CD1c-positive myeloid dendritic cell (primary cell): ENCODE measurements around the gene TMCC3.
A peak's percentile ranks its signal among the peaks of the same experiment; 100 is the strongest.
"Not testable (repeated sequence)": the region's sequence is repeated elsewhere in the genome, so short reads cannot be mapped to it uniquely, and the experiment has no call there.

Experiments used
- DNase-seq: peaks from one replicate; pipeline ENCODE4 v3.0.0-alpha.2; 2016; ENCODE audit errors: extremely low spot score

The TMCC3 gene

GRCh38 chr12:94571556-94571955, 78.8 kb downstream of the TMCC3 start:
- DNase-seq, result no peak

- DNase-seq, result no peak
Measured at GRCh38 chr12:94570161-94570560, 80.2 kb downstream of the TMCC3 start.

- DNase-seq, result no peak
Measured at GRCh38 chr12:94567761-94568160, 82.6 kb downstream of the TMCC3 start.

GRCh38 chr12:94566345-94566744, 84.0 kb downstream of the TMCC3 start:
- DNase-seq, result peak; percentile 12

GRCh38 chr12:94565683-94566082, 84.7 kb downstream of the TMCC3 start:
- DNase-seq, result no peak

- no peak for DNase-seq
Measured at GRCh38 chr12:94563286-94563685, 87.1 kb downstream of the TMCC3 start.

- no peak for DNase-seq
Measured at GRCh38 chr12:94561943-94562411, 88.4 kb downstream of the TMCC3 start.

- DNase-seq, result no peak
Measured at GRCh38 chr12:94560431-94561221, 89.7 kb downstream of the TMCC3 start.

- DNase-seq, result no peak
Measured at GRCh38 chr12:94558612-94559011, 91.7 kb downstream of the TMCC3 start.

- DNase-seq, result peak; percentile 13
Measured at GRCh38 chr12:94557746-94558295, 92.5 kb downstream of the TMCC3 start.

GRCh38 chr12:94555687-94556086, 94.7 kb downstream of the TMCC3 start:
- no peak for DNase-seq

GRCh38 chr12:94553875-94554274, 96.5 kb downstream of the TMCC3 start:
- no peak for DNase-seq

GRCh38 chr12:94553130-94553519, 97.2 kb downstream of the TMCC3 start:
- DNase-seq, result no peak

GRCh38 chr12:94551810-94552209, 98.5 kb downstream of the TMCC3 start:
- DNase-seq, result no peak

GRCh38 chr12:94550964-94551363, 99.4 kb downstream of the TMCC3 start:
- DNase-seq, result peak; percentile 60

GRCh38 chr12:94548833-94549232, 101.5 kb downstream of the TMCC3 start:
- not testable (repeated sequence) for DNase-seq

- DNase-seq, result peak; percentile 45
Measured at GRCh38 chr12:94545935-94546771, 104.2 kb downstream of the TMCC3 start.

- no peak for DNase-seq
Measured at GRCh38 chr12:94544355-94544754, 106.0 kb downstream of the TMCC3 start.

- DNase-seq, result no peak
Measured at GRCh38 chr12:94538318-94538717, 112.0 kb downstream of the TMCC3 start.

- DNase-seq, result no peak
Measured at GRCh38 chr12:94536040-94536965, 114.1 kb downstream of the TMCC3 start.

GRCh38 chr12:94535510-94535921, 114.8 kb downstream of the TMCC3 start:
- DNase-seq, result no peak
